Fibroblast of the aortic adventitia (primary cell): Measurements from ENCODE around the gene SNHG17. TPM values are rescaled to one million over a fixed set of nuclear protein-coding genes. Genes with fewer than 3 reads are reported as not detected.

Experiments
- DNase-seq: peaks from one replicate; pipeline ENCODE4 v3.0.0-alpha.2; 2010; ENCODE audit warnings: low read depth
- H3K4me3 ChIP-seq: 2 replicates; pipeline ENCODE4 v1.5.1; 2011; ENCODE audit warnings: low read depth, mild to moderate bottlenecking, control low read depth, low read length, moderate library complexity
- total RNA-seq: library from RNA; depleted of rRNA; stranded (reverse); fragments of >200 nt; gene quantifications from 2 replicates; pipeline ENCODE4 v1.2.3, GENCODE V29; 2012; ENCODE audit warnings: low replicate concordance
- TF ChIP-seq, protein P1 (sequence below): IDR thresholded peaks from 2 replicates; pipeline ENCODE4 v1.5.1; 2011; ENCODE audit warnings: mild to moderate bottlenecking, low read length, control low read depth, inconsistent platforms; ENCODE audit not compliant: insufficient read depth

SNHG17 gene
- total RNA-seq, 1 donor = 8.4 TPM

DNA sequence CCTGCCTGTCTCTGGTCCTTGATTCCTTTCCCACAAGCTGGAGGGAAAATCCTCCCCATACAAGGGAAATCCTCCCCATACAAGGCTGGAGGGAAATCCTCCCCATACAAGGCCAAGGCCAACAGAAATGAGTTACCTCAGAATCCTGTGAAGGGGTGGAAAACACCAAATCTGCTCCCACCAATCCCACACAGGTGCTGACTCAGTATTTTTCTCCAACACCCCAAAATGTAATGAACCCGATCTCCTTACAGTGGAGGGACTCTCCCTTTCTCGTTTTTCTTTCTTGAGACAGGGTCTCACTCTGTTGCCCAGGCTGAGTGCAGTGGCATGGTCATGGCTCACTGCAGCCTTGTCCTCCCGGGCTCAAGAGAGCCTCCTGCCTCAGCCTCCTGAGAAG lies 6.3 kb downstream of the SNHG17 start:
- DNase-seq = no peak
- TF ChIP-seq, protein P1, sequence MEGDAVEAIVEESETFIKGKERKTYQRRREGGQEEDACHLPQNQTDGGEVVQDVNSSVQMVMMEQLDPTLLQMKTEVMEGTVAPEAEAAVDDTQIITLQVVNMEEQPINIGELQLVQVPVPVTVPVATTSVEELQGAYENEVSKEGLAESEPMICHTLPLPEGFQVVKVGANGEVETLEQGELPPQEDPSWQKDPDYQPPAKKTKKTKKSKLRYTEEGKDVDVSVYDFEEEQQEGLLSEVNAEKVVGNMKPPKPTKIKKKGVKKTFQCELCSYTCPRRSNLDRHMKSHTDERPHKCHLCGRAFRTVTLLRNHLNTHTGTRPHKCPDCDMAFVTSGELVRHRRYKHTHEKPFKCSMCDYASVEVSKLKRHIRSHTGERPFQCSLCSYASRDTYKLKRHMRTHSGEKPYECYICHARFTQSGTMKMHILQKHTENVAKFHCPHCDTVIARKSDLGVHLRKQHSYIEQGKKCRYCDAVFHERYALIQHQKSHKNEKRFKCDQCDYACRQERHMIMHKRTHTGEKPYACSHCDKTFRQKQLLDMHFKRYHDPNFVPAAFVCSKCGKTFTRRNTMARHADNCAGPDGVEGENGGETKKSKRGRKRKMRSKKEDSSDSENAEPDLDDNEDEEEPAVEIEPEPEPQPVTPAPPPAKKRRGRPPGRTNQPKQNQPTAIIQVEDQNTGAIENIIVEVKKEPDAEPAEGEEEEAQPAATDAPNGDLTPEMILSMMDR = no peak
- no peak overlapping the region for H3K4me3 ChIP-seq

DNA sequence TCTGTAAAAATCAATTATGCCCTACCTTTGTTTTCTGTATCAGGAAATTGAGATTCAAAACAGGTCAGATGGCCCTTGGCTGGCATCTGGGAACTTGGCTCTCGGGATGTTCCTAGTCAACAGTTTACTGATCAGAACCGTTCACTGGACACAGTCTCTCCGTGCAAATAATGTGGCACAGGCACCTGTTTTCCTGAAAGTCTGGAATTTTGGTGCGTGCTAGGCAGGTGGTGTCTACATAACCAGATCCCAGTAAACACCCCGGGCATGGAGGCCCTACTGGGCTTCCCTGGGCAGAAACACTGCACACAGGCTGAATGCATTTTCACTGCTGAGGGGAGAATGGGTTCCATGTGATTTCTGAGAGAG lies 7.5 kb downstream of the SNHG17 start:
- DNase-seq = no peak
- no peak overlapping the region for H3K4me3 ChIP-seq
- TF ChIP-seq, protein P1 = no peak

DNA sequence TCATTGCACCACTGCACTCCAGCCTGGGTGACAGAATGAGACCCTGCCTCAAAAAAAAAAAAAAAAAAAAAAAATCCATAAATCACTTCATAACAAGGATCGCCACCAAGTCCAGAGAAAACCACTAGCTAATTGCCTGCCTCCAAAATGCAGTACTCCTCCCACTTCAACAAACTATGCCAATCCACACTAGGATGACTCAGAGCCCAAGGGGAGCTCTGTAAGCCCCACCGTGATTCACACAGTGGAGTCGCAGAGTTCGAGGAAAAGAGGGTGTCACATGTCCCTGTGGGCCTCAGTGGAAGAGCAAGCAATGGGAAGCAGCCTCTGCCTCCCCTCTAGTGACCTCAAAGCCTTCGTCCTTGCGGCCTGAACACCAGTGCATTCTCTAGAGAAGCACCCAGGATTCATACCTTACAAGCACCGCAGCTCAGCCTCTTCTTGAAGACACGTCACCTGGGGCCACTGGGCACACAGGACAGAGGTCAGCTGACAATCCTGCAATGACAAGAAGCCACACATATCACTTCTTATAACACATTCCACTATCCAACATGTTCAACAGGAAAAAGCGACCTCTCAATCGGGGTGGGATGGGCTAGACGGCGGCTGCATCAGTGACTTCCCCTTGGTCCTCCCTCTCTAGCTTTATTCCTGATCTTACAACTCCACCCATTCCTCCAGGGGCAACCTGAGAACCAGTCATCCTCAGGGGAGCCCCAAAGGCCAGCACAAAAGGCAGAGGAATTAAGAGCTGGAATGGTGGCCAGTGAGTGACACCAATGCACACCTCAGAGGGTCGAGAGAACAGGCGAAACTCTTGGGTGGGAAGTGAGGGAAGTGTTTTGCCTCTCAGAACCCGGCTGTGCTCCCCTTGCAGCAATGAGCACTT lies 8.9 kb downstream of the SNHG17 start:
- no peak overlapping the region for H3K4me3 ChIP-seq
- DNase-seq = peak; percentile 87
- TF ChIP-seq, protein P1 = no peak

DNA sequence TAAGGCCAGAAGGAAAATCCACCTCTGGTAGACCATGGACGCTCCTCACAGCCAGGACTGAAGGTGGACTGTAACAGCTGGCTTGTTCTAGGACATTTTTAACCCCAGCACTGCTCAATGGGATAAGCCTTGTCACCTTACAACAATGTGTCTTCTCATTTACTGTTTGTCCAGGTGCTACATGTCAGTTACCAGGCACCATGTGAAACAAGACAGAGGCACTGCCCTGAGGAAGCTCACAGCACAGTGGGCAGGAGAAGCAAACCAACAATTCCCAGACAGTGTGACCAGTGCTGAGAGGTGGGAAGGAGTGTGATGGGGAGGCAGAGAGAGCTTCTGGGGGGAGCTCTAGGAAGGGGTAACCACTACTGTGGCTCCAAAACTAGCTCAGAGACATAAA lies 10.7 kb downstream of the SNHG17 start:
- TF ChIP-seq, protein P1 = no peak
- H3K4me3 ChIP-seq = no peak overlapping the region
- no peak for DNase-seq

DNA sequence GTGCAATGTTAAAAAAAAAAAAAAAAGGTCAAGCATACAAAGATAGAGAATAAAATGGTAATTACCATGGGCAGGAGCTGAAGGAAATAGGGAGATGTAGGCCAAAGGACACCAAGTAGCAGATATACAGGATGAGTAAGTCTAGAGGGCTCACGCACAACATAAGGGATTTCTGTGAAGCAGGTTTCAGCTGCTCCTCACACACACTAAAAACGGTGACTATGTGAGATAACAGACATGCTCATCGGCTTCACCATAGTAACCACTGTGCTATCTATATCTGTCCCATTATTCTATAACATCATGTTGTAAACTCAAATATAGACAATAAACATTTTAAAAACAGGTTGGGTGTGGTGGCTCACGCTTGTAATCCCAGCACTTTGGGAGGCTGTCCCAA lies 11.6 kb downstream of the SNHG17 start:
- TF ChIP-seq, protein P1 = no peak

DNA sequence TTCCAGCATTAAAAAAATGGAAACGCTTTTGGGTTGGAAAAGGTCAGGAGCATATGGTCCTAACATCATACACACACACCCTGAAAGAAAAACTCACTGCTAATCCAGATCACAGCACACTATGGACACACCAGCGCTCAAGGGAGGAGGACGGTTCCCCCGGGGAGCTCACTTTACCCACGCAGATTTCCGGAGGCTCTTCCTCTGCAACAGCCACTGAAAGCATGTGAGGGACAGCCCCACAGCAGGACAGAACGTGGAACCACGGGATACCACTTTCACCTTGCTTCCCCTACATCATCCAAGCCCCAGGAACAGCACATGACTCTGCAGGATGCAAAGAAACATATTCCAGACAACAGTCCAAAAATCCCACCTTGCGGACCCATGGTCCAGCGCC lies 13.2 kb downstream of the SNHG17 start:
- no peak for DNase-seq
- TF ChIP-seq, protein P1 = no peak
- no peak overlapping the region for H3K4me3 ChIP-seq

More for the DNA sequence above, 11.6 kb downstream of the SNHG17 start:
- H3K4me3 ChIP-seq = no peak overlapping the region
- DNase-seq = no peak
